GM20431 (cell line): Measurements from ENCODE around the gene DNAJC13.

Source experiments
- in situ Hi-C: fragments of 300-500 bp; cut with MseI, MboI; formaldehyde crosslinking; loops from one replicate; pipeline ENCODE4 v1.15.0; 2020; ENCODE audit warnings: low sequenced_read_pairs; ENCODE audit not compliant: unreplicated experiment

The DNAJC13 gene

DNA sequence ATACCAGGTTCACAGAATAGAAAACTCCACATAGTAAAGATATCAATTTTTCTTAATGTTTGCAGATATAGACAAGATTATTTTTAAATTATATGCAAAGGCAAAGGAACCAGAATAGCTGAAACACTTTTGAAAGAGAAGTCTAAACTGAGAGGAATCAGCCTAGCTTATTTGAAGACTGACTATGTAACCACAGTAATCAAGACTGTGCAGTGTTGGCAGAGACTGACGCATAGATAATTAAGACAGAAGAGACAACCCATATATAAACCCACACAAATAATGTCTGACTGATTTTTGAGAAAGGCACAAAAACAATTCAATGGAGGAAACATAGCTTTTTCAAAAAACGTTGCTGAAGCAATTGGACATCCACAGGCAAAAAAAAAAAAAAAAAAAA lies 151.1 kb downstream of the DNAJC13 start:
- in situ Hi-C loops, result no loop called here

DNA sequence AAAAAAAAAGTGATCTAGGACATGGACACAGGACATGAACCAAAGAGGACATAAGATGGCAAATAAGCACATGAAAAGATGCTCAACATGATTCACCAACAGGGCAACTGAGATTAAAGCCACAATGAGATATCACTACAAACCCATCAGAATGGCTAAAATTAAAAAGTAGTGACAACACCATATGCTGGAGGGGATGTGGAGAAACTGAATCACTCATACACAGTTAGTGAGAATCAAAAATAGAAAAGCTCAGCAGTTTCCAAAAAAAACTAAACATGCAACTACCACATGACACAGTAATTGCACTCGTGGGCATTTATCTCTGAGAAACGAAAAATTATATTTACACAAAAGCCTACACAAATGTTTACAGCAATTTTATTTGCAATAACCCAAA lies 151.9 kb downstream of the DNAJC13 start:
- in situ Hi-C loops, result no loop called here

DNA sequence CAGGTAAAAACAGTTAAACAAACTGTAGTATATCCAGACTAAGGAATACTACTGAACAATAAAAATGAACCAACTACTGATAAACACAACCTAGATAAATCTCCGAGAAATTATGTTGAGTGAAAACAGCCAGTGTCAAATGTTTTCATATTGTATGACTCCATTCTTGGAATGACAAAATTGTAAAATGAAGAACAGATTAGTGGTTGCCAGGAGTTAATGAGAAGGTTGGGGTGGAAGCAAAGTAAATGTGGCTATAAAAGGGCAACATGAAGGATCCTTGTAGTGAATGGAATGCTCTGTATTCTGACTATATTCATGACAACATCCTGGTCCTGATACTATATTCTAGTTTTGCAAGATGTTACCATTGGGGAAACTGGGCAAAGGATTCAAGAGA lies 152.3 kb downstream of the DNAJC13 start:
- in situ Hi-C loops, result no loop called here

DNA sequence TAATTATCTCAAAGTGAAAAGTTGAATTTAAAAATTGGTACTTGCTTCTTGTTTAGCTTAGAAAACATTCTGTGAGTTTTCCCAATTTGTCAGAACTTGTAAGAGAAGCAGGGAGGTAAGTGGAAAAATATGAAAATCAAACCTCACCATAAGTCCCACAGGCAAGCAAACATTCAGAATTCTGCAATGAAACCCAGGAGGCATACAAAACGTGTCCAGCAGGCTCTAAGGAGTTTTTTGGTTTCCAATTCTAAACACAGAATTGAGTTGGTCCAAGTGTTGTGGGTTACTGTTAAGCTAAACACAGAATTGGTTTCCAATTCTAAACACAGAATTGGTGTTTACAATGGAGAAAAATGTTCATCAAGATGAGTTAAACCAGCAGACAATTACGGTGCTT lies 152.7 kb downstream of the DNAJC13 start:
- in situ Hi-C loops, result no loop called here

DNA sequence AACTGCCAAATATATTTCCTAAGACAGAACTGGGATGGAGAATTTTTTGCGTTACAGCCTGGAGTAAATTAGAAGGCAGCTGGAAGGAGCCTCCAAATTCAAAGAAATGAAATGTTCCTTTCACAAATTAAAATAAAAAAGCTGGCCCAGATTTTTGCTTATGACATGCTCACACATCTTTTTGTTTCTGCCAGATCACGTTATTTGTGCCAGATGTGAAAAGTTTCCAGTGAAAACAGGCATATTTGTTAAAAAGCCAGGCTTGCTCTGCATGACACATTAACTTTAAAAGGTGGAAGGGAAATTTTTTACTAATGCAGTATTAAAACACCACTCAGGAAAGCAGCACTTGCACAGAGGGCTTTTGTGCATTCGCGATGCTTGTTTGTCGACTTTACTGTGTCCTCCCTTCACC lies 156.5 kb downstream of the DNAJC13 start:
- in situ Hi-C loops, result no loop called here

DNA sequence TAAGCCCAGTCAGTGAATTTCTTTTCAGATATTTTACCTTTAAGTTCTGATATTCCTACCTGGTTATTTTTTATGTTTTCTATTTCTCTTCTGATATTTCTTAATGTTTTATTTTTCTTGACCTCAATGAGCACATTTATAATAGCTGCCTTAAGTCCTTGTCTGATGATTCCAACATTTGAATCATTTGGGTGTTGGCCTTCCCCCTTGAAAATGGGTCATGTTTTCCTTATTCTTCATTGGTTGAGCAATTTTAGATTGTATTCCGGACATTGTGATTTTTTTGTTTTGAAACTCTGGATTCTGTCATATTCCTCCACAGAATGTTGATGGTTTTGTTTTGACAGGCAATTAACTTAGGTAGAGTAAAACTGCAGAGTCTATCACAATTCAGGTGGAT lies 170.1 kb downstream of the DNAJC13 start:
- in situ Hi-C loops, result no loop called here
